ENCODE measurements around the gene SORCS2.

- TF ChIP-seq POLR2AphosphoS5 (IDR thresholded peaks at IDR 0.05; ENCODE audit: low read depth, low read length) = no peak
- TF ChIP-seq FOXP2 (optimal IDR thresholded peaks at IDR 0.05; ENCODE audit: borderline replicate concordance, extremely low read depth, extremely low read length, insufficient read depth) = no peak
- TF ChIP-seq SIN3A (IDR thresholded peaks at IDR 0.05; ENCODE audit: borderline replicate concordance, insufficient read depth, low read length) = no peak
These were observed 255.7 kb downstream of the SORCS2 start for GRCh38 chr4:7448036-7448435.

Measured in PFSK-1 (cell line).